Measurements from ENCODE around the gene TUBAL3. TPM values are rescaled to one million over a fixed set of nuclear protein-coding genes. Genes with fewer than 3 reads are reported as not detected.

Gene TUBAL3
- total and polyA plus RNA-seq, 2 donors (not counting 3 experiments of a cell fraction or from before 2014, with no cell fraction given) = not detected

DNA sequence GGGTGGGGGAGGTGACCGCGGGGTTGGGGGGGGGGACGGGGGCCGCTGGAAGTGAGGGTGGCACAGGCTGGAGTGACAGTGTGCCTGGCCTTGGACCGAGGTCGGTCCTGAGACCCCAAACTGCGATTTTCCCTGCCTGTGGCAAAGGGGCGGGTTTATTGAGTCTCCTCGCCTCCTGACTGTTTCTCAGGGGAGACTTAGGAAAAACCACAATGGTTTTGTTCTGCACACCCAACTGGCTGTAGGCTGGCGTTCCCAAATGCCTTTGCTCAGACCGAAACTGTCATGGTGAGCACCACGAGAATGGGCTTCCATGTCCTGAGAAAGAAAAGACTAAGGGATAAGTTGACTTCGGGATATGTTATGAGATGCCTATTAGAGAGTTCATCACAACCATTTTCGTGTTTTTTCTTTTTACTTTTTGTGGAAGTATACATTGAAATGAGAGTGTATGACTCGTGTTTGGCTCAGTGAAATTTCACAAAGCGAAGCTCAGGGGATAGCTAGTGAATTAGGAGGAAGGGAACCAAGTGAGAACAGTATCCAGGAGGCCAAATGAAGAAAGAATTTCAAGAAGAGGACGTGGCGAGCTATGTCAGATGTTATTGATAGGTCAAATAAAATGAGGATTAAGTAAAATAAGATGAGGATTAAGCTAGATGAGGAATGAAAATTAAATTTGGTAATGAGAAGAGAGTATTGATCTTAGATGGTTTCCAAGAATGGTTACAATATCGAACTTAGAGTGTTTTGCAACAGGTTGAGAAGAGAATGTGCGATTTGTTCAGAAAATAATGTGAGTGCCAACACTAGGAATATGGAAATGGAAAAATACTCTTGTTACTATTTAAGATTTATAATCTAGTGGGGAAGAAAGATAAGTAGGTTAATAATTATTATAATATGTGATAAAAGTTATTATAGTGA is 8.6 kb upstream of the TUBAL3 start:
- no peaks in the 10 kb centered on the region for H3K9me1 ChIP-seq (replicated peaks; ENCODE audit: control insufficient read depth, extremely low read depth, insufficient read depth, low read length)
- H3K4me1 ChIP-seq (ENCODE audit: control insufficient read depth, extremely low read depth, insufficient read depth, low read length) = peaks cover 11% of the 10 kb centered on the region
- peak overlapping the region; percentile 6 for H2AFZ ChIP-seq (ENCODE audit: low read depth, low read length)
- H3K27ac ChIP-seq (ENCODE audit: insufficient read depth, low read depth, low read length) = peak overlapping the region; percentile 29
- TF ChIP-seq JUN (IDR thresholded peaks at IDR 0.05; ENCODE audit: borderline replicate concordance, insufficient read depth, insufficient read length, low read depth) = no peak
- TF ChIP-seq EZH2 (IDR thresholded peaks at IDR 0.05; ENCODE audit: borderline replicate concordance, low read depth, low read length, severe bottlenecking) = no peak
- TF ChIP-seq, protein P1, sequence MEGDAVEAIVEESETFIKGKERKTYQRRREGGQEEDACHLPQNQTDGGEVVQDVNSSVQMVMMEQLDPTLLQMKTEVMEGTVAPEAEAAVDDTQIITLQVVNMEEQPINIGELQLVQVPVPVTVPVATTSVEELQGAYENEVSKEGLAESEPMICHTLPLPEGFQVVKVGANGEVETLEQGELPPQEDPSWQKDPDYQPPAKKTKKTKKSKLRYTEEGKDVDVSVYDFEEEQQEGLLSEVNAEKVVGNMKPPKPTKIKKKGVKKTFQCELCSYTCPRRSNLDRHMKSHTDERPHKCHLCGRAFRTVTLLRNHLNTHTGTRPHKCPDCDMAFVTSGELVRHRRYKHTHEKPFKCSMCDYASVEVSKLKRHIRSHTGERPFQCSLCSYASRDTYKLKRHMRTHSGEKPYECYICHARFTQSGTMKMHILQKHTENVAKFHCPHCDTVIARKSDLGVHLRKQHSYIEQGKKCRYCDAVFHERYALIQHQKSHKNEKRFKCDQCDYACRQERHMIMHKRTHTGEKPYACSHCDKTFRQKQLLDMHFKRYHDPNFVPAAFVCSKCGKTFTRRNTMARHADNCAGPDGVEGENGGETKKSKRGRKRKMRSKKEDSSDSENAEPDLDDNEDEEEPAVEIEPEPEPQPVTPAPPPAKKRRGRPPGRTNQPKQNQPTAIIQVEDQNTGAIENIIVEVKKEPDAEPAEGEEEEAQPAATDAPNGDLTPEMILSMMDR (IDR thresholded peaks at IDR 0.05; ENCODE audit: extremely low read depth in 1 of 2, insufficient read depth in 1 of 2, low read depth in 1 of 2, low read length in 2 of 2) = no peak
- TF ChIP-seq FOS (IDR thresholded peaks at IDR 0.05; ENCODE audit: borderline replicate concordance, insufficient read depth, low read length) = no peak
- TF ChIP-seq POLR2A (IDR thresholded peaks at IDR 0.05; ENCODE audit: low read depth, low read length) = no peak
- no peak for TF ChIP-seq GATA2 (IDR thresholded peaks at IDR 0.05; ENCODE audit: insufficient read depth, insufficient read length, low read depth, low read length)
- no peak for TF ChIP-seq MYC (IDR thresholded peaks at IDR 0.05; ENCODE audit: low read depth, low read length)
- TF ChIP-seq, protein P2, sequence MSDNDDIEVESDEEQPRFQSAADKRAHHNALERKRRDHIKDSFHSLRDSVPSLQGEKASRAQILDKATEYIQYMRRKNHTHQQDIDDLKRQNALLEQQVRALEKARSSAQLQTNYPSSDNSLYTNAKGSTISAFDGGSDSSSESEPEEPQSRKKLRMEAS (IDR thresholded peaks at IDR 0.05; ENCODE audit: insufficient read depth, insufficient read length) = no peak
- TF ChIP-seq POLR2AphosphoS5 (IDR thresholded peaks at IDR 0.05; ENCODE audit: insufficient read depth, low read depth, low read length) = no peak
- H3K4me2 ChIP-seq (ENCODE audit: insufficient read depth, low read length) = peak overlapping the region; percentile 77
- peaks cover 0 to 3% of the 10 kb centered on the region in 2 experiments for H3K27me3 ChIP-seq (ENCODE audit: control insufficient read depth in 2 of 2, insufficient read depth in 2 of 2, low read length in 2 of 2)
- BruUV-seq (replicated peaks) = TSS peak; percentile 36
- ChIA-PET POLR2A (no interaction called here), CTCF (interaction anchor here (0.8 to 1.7 kb wide), 6 partner anchors 11 to 598 kb away, joined by 3 to 9 read pairs (median 4); no protein-coding TSS in a partner anchor)
- dilution Hi-C loops (cut with MboI; ENCODE audit: extremely low pct_ligation_motif_present, low sequenced_read_pairs) (no loop called here), intact Hi-C loops (cut with micrococcal nuclease) (no loop called here)
- FAIRE-seq (peak; percentile 50), DNase-seq (ENCODE audit: low read depth, low spot score) (peak; percentile 71)
- H3K36me3 ChIP-seq (ENCODE audit: control insufficient read depth in 2 of 2, extremely low read depth in 1 of 2, insufficient read depth in 2 of 2, low read length in 2 of 2) = no peaks in the 10 kb centered on the region
- no peaks in the 10 kb centered on the region for H4K20me1 ChIP-seq (replicated peaks; ENCODE audit: control insufficient read depth, extremely low read depth, insufficient read depth, low read length)
- H3K9me3 ChIP-seq (replicated peaks; ENCODE audit: control insufficient read depth, insufficient read depth, low read length) = no peaks in the 10 kb centered on the region
- peak overlapping the region; percentile 76 for H3K9ac ChIP-seq (replicated peaks; ENCODE audit: extremely low read depth, insufficient read depth, low read length)
- peaks cover 56% of the 10 kb centered on the region for H3K79me2 ChIP-seq (ENCODE audit: control insufficient read depth, insufficient read depth, low read length)
- H3K4me3 ChIP-seq (replicated peaks in 1 of 3; ENCODE audit: insufficient read depth in 1 of 3, low read depth in 1 of 3, low read length in 3 of 3) = peak overlapping the region; percentile 48 to 78 (median 76)

Data from endothelial cell of umbilical vein (primary cell).